Activated naive CD4-positive, alpha-beta T cell treated with anti-CD3 and anti-CD28 coated beads, Interleukin-2, amount 10 ng/mL, durations not matched to agents 7 days and 5 days (primary cell): ENCODE data around the gene ZDHHC11B.
"Not testable (repeated sequence)": the region's sequence is repeated elsewhere in the genome, so short reads cannot be mapped to it uniquely, and the experiment has no call there.

ENCODE experiments used
- CTCF ChIA-PET: fragments of 350-600 bp; sonication (Branson Sonifier 250); formaldehyde crosslinking; loops from one replicate; lab custom pipeline; 2021; ENCODE audit warnings: antibody characterized with exemption; lab: Charles Lee
- DNase-seq: peaks from one replicate; pipeline ENCODE4 v3.0.0-alpha.2; 2020
- H3K27ac Mint-ChIP-seq: one replicate; pipeline ENCODE4 v1.8.0; 2021; ENCODE audit warnings: mild to moderate bottlenecking, moderate library complexity, mixed read lengths
- H3K27me3 Mint-ChIP-seq: one replicate; pipeline ENCODE4 v1.8.0; 2021; ENCODE audit warnings: mild to moderate bottlenecking, mixed read lengths
- H3K36me3 Mint-ChIP-seq: one replicate; pipeline ENCODE4 v1.8.0; 2021; ENCODE audit warnings: mixed read lengths
- H3K4me1 Mint-ChIP-seq: one replicate; pipeline ENCODE4 v1.8.0; 2021; ENCODE audit warnings: mixed read lengths
- H3K4me3 Mint-ChIP-seq: one replicate; pipeline ENCODE4 v1.8.0; 2021; ENCODE audit warnings: mild to moderate bottlenecking, moderate library complexity, mixed read lengths
- H3K9me3 Mint-ChIP-seq: one replicate; pipeline ENCODE4 v1.8.0; 2021; ENCODE audit warnings: mixed read lengths

The ZDHHC11B gene

DNA sequence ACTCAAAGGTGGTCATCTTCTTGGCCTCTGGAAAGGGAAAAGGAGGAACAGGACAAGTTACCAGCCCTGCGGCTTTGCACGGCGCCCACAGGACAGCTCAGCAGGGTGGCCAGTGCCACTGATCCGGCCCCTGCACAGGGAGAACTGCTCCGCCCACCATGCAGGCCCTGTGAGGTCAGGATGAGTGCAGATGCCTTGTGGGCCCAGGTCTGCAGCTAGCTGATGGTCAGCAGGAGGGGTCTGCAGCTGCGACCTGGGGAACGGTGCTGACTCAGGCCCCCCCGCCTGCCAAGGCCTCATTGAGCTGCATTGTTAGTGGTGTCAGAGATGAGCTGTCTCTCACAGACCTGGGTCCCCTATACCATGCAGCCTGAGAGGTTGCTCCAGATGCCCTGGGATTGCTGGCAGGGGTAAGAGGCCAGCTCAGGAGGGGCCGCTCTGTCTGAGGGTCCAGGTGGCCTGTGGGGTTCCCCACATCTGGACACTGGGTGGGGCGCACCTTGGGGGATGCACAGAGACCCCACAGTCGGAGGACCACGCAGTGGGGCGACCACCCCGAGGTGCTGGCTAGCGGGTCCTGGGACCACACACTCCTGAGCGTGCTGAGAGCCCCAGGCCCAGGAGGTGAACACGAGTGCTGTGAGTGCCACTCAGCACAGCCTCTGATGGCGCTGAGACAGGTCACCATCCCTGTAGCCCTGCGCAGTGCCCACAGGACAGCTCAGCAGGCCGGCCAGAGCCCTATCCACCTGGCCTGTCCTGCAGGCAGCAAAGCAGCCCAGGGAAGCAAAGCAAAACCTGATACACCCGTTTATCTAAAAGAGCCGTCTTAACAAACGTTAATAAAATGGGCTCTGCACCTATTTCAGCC lies 39.0 kb downstream of the ZDHHC11B start:
- CTCF ChIA-PET, H3K27ac Mint-ChIP-seq, H3K4me1 Mint-ChIP-seq, H3K9me3 Mint-ChIP-seq, H3K27me3 Mint-ChIP-seq, H3K36me3 Mint-ChIP-seq, DNase-seq, H3K4me3 Mint-ChIP-seq: not testable (repeated sequence)

DNA sequence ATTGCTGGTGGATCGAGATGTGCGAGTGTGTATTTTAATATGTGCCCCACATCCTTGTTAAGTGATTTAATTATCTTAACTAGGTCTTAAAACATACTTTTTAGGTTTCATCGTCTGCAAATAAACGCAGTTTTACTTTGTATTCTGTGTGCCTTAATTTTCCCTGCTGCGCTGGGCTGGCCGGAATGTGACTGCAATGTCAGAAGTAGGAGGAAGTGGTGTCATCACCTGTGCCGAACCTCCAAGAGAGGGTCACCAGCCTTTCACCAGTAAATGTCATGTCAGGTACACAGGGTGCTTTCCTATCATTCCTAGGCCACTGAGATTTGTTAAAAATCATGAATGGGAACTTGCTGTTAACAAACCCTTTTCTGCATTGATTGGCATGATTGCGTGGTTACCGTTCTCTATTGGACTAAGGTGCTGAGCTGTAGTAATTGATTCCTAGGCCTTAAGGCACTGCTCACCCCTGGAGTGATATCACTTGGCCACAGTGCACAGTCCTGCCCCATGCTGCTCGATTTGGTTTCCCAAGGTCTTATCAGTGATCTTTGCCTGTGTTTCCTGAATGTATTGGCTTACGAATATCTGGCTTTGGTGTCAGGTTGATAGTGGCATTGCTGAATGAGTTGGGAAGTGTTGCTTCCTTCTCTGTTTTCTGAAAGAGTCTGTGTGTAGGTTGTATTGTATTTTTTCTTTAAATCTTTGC lies 40.7 kb downstream of the ZDHHC11B start:
- not testable (repeated sequence) for DNase-seq, H3K36me3 Mint-ChIP-seq

DNA sequence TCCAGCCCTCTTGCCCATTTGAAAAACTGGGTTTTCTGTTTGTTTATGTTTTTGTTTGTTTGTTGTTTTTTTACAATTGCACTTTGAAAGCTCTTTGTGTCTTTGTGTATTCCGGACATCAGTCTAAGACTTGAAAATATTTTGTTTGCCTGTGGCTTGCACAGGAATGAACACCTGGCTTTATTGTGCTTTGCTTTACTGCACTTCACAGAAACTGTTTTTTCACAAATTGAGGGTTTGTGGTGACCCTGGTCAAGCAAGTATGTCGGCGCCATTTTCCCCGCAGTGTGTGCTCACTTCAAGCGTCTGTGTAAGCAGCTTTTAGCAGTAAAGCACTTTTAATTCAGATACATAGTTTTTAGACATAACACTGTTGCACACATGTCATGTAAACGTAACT lies 42.3 kb downstream of the ZDHHC11B start:
- CTCF ChIA-PET, H3K27ac Mint-ChIP-seq, H3K36me3 Mint-ChIP-seq, H3K9me3 Mint-ChIP-seq, H3K4me1 Mint-ChIP-seq, H3K27me3 Mint-ChIP-seq, H3K4me3 Mint-ChIP-seq, DNase-seq: not testable (repeated sequence)

More for the DNA sequence above, 40.7 kb downstream of the ZDHHC11B start:
- H3K27ac Mint-ChIP-seq, H3K9me3 Mint-ChIP-seq, H3K4me3 Mint-ChIP-seq, H3K27me3 Mint-ChIP-seq, H3K4me1 Mint-ChIP-seq, CTCF ChIA-PET: not testable (repeated sequence)

DNA sequence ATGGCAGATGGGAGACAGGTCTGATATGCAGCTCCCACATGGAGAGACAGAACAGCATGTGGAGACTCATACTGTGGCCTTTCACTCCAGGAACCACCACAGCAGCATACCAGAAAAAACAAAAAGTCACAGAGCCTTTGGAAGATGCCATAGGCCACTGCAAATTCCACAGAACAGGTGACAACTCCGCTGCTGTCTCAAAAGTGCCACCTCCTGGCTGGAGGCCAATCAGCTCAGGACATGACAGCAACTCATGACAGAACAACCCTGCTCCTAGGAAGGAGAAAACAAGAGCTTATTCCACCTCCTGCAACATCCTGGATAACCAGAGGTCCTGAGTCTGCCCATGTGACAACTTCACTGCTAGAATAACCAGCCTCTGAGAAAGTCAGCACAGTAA lies 50.4 kb downstream of the ZDHHC11B start:
- DNase-seq, H3K27ac Mint-ChIP-seq, H3K9me3 Mint-ChIP-seq, CTCF ChIA-PET, H3K36me3 Mint-ChIP-seq, H3K4me3 Mint-ChIP-seq, H3K4me1 Mint-ChIP-seq: not testable (repeated sequence)
- peaks cover 20% of the 10 kb centered on the region for H3K27me3 Mint-ChIP-seq

DNA sequence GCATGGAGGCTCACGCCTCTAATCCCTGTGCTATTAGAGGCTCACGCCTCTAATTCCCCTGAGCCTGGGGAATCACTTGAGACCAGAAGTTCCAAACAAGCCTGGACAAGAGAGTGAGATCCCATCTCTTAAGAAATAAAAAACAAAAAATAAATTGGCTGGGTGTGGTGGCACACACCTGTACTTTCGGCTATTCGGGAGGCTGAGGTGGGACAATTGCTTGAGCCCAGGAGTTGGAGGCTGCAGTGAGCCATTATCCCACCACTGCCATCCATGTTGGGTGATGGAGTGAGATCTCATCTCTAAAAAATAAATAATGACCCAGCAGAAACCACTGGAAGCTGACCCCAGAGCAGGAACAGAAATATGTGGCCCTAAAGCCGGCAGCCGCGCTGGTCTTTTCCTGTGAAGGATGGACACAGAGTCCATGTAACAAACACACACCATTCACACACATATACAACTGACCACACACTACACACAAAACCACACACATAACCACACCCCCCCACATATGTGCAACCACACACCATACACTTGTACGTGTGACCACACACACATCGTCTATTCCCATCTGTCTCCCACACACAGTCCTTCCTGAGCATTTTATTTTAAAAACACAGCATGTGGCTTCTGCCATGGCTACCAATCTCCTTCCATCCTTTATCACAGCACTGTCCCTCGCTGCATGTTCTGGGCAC lies 51.6 kb downstream of the ZDHHC11B start:
- H3K36me3 Mint-ChIP-seq, H3K4me3 Mint-ChIP-seq, H3K9me3 Mint-ChIP-seq, DNase-seq, H3K4me1 Mint-ChIP-seq, CTCF ChIA-PET, H3K27ac Mint-ChIP-seq: not testable (repeated sequence)
- peaks cover 16% of the 10 kb centered on the region for H3K27me3 Mint-ChIP-seq

DNA sequence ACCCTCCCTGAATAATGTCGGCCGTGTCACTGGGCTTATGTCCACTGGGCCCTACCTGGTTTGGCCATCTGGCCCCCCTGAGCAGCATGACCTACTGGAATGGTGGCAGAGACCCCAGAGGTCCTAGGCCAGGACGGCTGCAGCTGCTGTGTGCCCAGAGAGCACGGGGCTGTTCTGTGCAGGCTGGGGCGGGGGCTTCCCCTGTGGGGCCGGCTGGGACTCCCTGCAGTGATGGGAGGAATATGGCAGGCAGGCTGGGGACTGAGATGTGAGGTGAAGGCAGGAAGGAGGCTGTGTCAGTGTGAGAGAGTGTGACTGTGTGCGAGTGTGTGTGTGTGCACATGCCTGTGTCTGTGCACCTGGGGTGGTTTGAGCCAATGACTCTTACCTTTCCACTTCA lies 55.3 kb downstream of the ZDHHC11B start:
- DNase-seq, CTCF ChIA-PET: not testable (repeated sequence)

DNA sequence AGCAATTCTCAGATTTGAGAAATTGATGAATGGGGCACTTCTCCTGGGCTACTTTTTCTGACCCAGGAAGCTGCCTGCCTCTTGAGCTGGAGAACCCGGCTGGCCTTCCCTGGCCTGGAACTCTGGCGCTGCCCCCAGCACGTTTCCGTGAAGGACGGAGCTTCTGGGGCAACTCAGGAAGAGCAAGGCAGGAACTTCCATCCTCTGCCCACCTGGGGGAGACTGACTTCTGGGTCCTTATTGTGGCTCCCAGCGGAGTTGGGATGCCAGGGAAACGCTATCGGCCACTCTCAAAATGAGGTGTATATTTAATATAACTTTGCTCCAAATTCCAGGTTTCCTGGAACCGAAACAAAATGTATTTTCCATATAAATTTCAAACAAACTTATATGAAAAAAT lies 57.4 kb downstream of the ZDHHC11B start:
- DNase-seq, H3K4me1 Mint-ChIP-seq, CTCF ChIA-PET, H3K9me3 Mint-ChIP-seq, H3K4me3 Mint-ChIP-seq, H3K27ac Mint-ChIP-seq, H3K36me3 Mint-ChIP-seq, H3K27me3 Mint-ChIP-seq: not testable (repeated sequence)

More for the DNA sequence above, 55.3 kb downstream of the ZDHHC11B start:
- not testable (repeated sequence) for H3K9me3 Mint-ChIP-seq, H3K27ac Mint-ChIP-seq, H3K4me1 Mint-ChIP-seq, H3K4me3 Mint-ChIP-seq, H3K36me3 Mint-ChIP-seq
- peaks cover 16% of the 10 kb centered on the region for H3K27me3 Mint-ChIP-seq

DNA sequence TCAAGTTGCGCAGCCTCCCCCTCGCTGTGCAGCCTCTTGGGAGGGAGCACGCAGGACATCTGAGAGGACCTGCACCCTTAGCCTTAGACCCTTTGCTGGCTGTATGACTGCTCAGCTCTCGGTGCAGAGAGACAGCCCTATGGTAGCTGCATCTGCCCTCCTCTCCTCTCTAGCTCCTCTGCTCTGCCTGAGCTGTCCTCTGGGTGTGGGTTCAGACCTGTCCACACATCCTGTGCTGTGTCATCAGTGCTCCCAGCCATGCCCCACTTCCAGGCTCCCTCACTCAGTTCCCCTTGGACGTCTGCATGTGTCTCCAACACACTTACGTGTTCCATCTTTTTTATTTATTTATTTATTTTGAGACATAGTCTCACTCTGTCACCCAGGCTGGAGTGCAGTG lies 60.7 kb downstream of the ZDHHC11B start:
- H3K4me1 Mint-ChIP-seq = not testable (repeated sequence)

DNA sequence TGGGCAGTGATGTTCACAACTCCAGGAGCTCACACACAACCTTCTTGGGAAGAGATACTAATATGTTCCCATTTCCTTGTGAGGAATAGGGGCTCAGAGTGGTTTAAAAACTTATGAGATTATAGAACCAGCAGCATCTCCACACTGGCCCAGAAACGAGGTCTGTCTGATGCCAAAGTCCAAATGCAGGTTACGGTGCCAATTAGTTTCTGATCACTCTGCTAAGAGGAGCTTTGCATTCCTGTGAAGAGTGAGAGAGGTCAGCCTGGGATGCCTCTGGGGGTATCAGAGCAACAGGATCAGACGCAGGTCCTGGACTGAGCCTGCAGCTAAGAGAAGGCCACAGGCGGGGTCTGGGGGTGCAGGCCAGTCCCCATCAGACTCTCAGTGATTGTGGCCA lies 61.2 kb downstream of the ZDHHC11B start:
- peaks cover 11% of the 10 kb centered on the region for H3K27me3 Mint-ChIP-seq
- DNase-seq, H3K4me1 Mint-ChIP-seq, CTCF ChIA-PET, H3K4me3 Mint-ChIP-seq, H3K36me3 Mint-ChIP-seq, H3K27ac Mint-ChIP-seq: not testable (repeated sequence)
- peaks cover 10% of the 10 kb centered on the region for H3K9me3 Mint-ChIP-seq

More for the DNA sequence above, 60.7 kb downstream of the ZDHHC11B start:
- H3K9me3 Mint-ChIP-seq, CTCF ChIA-PET, H3K27ac Mint-ChIP-seq, H3K27me3 Mint-ChIP-seq, DNase-seq, H3K4me3 Mint-ChIP-seq, H3K36me3 Mint-ChIP-seq: not testable (repeated sequence)

DNA sequence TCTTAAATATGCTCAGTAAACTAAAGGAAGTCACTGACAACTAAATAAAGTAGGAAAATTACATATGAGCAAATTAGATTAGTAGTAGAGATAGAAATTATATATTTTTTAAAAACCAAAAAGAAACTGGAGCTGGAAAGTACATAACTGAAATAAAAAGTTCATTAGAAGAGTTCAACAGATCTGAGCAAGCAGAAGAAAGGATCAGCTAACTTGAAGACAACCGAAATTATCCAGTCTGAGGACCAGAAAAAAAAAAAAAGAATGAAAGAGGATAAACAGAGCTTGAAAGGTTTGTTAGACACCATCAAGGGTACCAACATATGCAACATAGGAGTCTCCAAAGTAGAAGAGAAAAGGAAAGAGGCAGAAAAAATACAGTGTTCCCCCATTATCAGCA lies 65.2 kb downstream of the ZDHHC11B start:
- DNase-seq, CTCF ChIA-PET, H3K36me3 Mint-ChIP-seq, H3K27ac Mint-ChIP-seq, H3K4me1 Mint-ChIP-seq, H3K4me3 Mint-ChIP-seq: not testable (repeated sequence)
- H3K27me3 Mint-ChIP-seq = peaks cover 34% of the 10 kb centered on the region
- peaks cover 12% of the 10 kb centered on the region for H3K9me3 Mint-ChIP-seq

DNA sequence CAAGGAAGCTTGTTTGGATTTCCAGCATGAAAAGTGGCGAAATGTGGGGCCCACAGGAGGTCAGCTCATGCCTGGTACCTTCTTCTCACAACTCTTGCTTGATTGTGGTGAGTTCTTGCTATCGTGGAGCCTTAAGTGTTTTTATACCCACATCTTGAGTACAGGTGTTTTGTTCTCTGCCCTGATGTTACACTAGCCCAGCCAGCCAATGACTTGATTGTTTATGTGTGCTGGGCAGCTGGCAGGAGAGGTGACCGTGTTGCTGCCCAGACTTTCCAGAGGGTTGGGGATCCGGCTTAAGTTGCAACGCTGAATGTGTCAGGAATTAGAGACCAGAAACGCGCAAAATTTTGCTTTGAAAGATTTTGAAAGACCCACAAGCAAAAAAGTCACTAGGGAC lies 67.4 kb downstream of the ZDHHC11B start:
- peaks cover 12% of the 10 kb centered on the region for H3K9me3 Mint-ChIP-seq
- H3K27me3 Mint-ChIP-seq = peaks cover 34% of the 10 kb centered on the region
- no peak overlapping the region for H3K4me3 Mint-ChIP-seq
- peaks cover 4% of the 10 kb centered on the region for H3K36me3 Mint-ChIP-seq
- H3K27ac Mint-ChIP-seq = no peak overlapping the region
- DNase-seq = no peak
- CTCF ChIA-PET = no interaction called here
- H3K4me1 Mint-ChIP-seq = no peaks in the 10 kb centered on the region

DNA sequence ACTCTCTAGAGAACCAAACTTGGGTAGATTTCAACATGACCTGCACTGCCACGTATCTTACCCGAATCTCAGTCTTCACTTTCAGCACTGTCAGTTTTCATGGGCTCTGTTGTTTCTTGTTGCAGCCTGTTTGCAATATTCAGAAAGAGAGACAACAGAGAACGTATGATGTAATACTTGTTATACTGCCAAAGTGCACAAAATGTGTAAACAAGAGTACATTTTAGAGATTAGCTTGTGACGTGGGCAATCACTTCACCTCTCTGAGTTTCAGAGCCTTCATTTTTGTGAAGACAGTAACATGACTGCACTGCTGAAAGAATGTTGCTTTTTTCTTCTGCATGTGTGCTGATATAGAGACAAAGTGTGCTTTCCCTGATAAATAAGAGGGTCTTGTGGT lies 67.8 kb downstream of the ZDHHC11B start:
- CTCF ChIA-PET, H3K36me3 Mint-ChIP-seq, H3K4me3 Mint-ChIP-seq, DNase-seq, H3K27ac Mint-ChIP-seq, H3K4me1 Mint-ChIP-seq: not testable (repeated sequence)
- Mint-ChIP-seq H3K27me3 (peaks cover 35% of the 10 kb centered on the region), H3K9me3 (peaks cover 12% of the 10 kb centered on the region)

DNA sequence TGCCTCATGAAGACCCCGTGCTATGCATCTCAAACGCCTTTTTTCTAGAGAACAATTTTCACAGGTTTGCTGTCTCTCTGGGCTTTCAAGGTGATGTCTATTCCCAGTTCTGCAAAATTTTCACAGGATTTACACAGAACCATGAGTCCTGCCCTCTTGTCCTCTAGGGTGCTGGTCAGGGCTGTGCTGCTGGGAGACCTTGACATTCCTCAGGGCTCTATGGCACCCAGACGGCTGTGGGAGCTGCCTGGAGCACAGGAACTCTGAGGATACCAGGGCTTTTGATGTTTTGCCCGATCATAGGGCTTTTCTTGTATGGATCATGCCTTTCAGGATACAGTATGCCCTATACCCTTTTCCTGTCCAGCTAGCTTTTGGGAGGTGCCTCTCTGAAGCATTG lies 68.9 kb downstream of the ZDHHC11B start:
- DNase-seq, CTCF ChIA-PET, H3K4me3 Mint-ChIP-seq, H3K36me3 Mint-ChIP-seq, H3K4me1 Mint-ChIP-seq, H3K27ac Mint-ChIP-seq: not testable (repeated sequence)
- Mint-ChIP-seq H3K9me3 (peaks cover 19% of the 10 kb centered on the region), H3K27me3 (peaks cover 46% of the 10 kb centered on the region)

DNA sequence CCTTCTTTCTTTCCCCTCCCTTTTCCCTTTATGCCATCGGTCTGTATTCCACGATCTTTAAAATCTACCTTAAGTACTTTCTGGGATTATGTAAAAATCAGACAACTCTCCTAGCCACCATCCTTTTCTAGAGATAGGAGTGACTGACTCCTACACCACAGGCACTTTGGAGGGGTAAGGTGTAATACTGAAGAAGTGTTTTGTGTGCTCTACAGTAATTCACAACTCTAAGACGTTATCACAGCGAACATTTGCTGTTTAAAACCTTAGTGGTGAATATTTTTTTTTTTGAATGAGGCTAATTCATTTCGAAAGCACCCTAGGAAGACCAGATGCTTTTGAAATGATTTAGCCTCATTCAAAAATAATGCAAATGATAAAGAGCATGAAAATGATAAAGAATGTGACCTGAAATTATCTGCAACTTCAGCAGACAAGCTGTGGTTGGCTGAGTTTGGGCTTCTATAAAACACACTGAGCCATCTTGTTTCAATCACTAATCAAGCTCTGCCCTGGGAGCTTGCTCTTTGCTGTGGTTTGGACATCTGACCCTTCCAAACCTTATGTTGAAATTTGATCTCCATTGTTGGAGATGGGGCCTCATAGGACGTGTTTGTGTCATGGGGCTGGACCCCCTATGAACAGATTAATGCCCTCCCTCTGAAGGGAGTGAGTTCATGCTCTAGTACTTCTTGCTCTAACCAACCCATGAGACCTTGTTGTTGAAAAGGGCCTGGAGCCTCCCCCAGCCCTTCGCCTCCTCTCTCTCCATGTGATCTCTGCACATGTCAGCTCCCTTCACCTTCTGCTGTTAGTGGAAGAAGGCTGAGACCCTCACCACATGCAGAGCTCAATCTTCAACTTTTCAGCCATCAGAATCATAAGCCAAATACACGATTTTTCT lies 70.1 kb downstream of the ZDHHC11B start:
- peaks cover 19% of the 10 kb centered on the region for H3K9me3 Mint-ChIP-seq
- H3K4me3 Mint-ChIP-seq, H3K36me3 Mint-ChIP-seq, H3K27ac Mint-ChIP-seq, H3K4me1 Mint-ChIP-seq, CTCF ChIA-PET, DNase-seq: not testable (repeated sequence)
- H3K27me3 Mint-ChIP-seq = peaks cover 50% of the 10 kb centered on the region
